ENCODE results near the gene CATSPERB. TPM values are rescaled to one million over a fixed set of nuclear protein-coding genes. Genes with fewer than 3 reads are reported as not detected.

The CATSPERB gene, protein sequence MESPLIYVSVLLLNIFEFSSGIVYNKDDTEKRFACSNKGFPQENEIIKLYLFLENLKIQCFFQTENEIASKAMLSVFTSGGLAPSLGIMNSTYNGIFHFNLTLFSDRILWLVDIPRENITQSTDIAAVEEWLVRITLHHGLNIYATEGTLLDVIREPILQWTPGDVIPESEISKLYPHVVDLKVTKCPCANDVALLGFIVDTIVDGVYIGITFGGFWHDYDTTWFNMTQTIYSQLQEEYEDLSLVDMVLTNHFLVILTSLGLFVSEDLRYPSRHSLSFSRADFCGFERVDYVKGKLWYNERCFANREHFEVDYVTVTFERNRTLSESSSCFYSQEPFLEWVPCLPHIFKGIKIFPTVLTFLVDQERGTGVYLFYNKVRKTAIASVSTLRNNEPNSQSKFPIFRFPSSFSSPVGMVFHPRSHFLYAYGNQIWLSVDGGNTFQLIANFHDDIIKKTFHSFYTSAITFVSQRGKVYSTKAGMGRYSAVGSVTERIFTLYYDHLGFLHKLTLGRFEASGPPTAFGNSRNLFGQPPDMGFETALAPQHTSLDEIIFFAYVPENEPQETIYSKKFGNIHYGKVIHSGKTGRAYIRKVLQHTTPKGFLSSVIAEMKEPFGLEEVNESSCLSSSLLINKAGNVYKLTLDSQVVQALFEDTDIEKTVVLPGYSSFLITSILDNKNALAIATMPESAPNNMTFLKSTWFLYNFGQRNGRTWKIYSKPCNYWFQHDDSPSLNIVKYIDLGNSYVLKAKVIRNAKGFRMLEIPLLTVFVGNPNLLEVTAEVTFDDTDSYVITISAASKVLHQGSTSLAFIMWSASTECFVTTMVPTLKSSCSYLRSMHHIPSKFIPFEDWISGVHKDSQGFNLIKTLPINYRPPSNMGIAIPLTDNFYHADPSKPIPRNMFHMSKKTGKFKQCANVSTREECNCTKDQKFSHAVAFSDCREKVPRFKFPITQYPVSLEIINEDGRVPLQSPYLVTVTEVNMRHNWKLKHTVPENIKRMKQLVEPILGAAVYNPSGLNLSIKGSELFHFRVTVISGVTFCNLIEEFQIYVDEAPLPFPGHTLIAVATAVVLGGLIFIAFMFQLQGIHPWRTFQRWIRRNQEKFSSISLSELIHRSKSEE
- total RNA-seq (1 to 10 TPM; 2.5 to 6.2 (median 4.0) TPM), total RNA-seq (0.41 to 11.1 (median 3.7) reads per million in 29 experiments)
- total RNA-seq (2013), result 9.1 TPM

DNA sequence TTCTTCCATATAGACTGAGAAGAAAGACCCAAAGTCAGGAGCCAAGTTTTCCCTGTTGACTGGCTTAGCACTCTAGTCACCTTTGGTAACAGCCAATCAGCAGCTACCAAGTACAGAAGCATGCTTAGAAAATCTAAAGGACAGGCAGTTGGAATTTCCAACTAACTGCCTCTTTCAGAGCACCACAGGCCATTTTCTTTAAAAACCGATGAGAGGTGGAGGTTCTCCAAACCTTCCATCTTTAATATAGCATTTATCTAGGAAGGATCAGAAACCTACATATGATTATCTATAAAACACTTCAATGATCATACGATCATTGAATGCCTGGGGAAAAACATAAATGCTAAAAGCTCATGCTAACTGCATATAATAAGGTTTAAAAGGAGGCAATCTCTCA is at the start of gene CATSPERB:
Gene CATSPERB, minus strand, starts transcription at position 101 of the 400 bp plus-strand sequence. CDS start 2,607 bp downstream, outside the sequence.
- peaks cover 0 to 2% (median 0%) of the 10 kb centered on the region in 3 donors for H3K4me1 Mint-ChIP-seq
- H3K4me3 ChIP-seq (ENCODE audit: control insufficient read depth in 1 of 2, extremely low read depth in 1 of 2, low read length in 1 of 2), result no peak within 1 kb of the TSS
- no peaks in the 10 kb centered on the region for H3K36me3 ChIP-seq (ENCODE audit: control insufficient read depth in 2 of 2, extremely low read depth in 1 of 2, insufficient read depth in 1 of 2, low read length in 1 of 2)
- CTCF ChIA-PET, result no interaction called here
- no peak for DNase-seq
- no peaks in the 10 kb centered on the region for H3K9me3 Mint-ChIP-seq
- ATAC-seq (replicated peaks in 1 of 4), result no peak
- H3K27me3 Mint-ChIP-seq, result peaks cover 0 to 3% of the 10 kb centered on the region in 2 donors
- H3K9me3 ChIP-seq, result no peaks in the 10 kb centered on the region
- H3K4me3 Mint-ChIP-seq, result no peak within 1 kb of the TSS
- H3K27me3 ChIP-seq (replicated peaks in 1 of 2; ENCODE audit: control insufficient read depth in 2 of 2, extremely low read depth in 1 of 2, insufficient read depth in 2 of 2, low read length in 1 of 2), result no peaks in the 10 kb centered on the region
- H3K4me1 ChIP-seq (ENCODE audit: control insufficient read depth in 1 of 2, extremely low read depth in 1 of 2, insufficient read depth in 2 of 2, low read length in 2 of 2), result no peaks in the 10 kb centered on the region
- no CpG with 5 or more reads among the region's 2 CpGs for WGBS (ENCODE audit: insufficient coverage)
- no peak within 1 kb of the TSS for H3K27ac Mint-ChIP-seq
- no peak within 1 kb of the TSS for H3K27ac ChIP-seq (ENCODE audit: low read length)
- peaks cover 11% of the 10 kb centered on the region for H3K36me3 Mint-ChIP-seq
- POLR2A ChIA-PET, result interaction anchor here in 1 of 2 donors (0.6 kb wide), 1 partner anchor 271 kb away, joined by 4 read pairs; no protein-coding TSS in a partner anchor

DNA sequence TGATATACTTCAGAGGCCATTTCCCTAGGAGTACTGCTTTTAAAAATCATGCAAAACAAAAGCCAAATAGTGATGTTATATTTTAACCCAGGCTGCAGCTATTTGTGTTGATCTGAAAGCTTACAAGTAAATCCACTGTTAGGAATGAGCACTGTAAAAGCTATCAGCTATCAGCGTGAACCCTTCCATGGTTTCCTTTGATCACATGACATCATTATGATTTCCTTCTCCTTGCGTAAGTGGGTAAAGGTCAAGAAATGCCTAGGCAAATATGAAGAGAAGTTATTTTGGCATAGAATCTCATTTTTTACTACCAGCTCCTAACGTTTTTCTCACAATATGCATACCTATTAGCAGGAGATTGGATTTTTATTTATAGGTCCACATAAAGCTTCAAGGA is 48.6 kb upstream of the CATSPERB start:
- no peak overlapping the region for H3K4me3 Mint-ChIP-seq
- Histone ChIP-seq H3K36me3 (ENCODE audit: control insufficient read depth in 2 of 2, extremely low read depth in 1 of 2, insufficient read depth in 1 of 2, low read length in 1 of 2) (peaks cover 0 to 67% of the 10 kb centered on the region in 2 donors), H3K27ac (ENCODE audit: low read length) (no peak overlapping the region), H3K9me3 (no peaks in the 10 kb centered on the region), H3K27me3 (replicated peaks in 1 of 2; ENCODE audit: control insufficient read depth in 2 of 2, extremely low read depth in 1 of 2, insufficient read depth in 2 of 2, low read length in 1 of 2) (no peaks in the 10 kb centered on the region), H3K4me3 (ENCODE audit: control insufficient read depth in 1 of 2, extremely low read depth in 1 of 2, low read length in 1 of 2) (no peak overlapping the region), H3K4me1 (ENCODE audit: control insufficient read depth in 1 of 2, extremely low read depth in 1 of 2, insufficient read depth in 2 of 2, low read length in 2 of 2) (no peaks in the 10 kb centered on the region)
- DNase-seq, result no peak
- ATAC-seq (replicated peaks in 1 of 4), result no peak
- WGBS (ENCODE audit: insufficient coverage), result no CpG with 5 or more reads among the region's 3 CpGs
- peak overlapping the region in 1 of 2 donors; percentile 11 for H3K27ac Mint-ChIP-seq
- no peaks in the 10 kb centered on the region for H3K27me3 Mint-ChIP-seq
- H3K36me3 Mint-ChIP-seq, result peaks cover 35% of the 10 kb centered on the region
- POLR2A ChIA-PET, result interaction anchor here in 1 of 2 donors (0.5 to 0.7 kb wide), 3 partner anchors 119 to 400 kb away, joined by 3 to 4 read pairs (median 3); no protein-coding TSS in a partner anchor
- H3K9me3 Mint-ChIP-seq, result no peaks in the 10 kb centered on the region
- H3K4me1 Mint-ChIP-seq, result peaks cover 5 to 10% (median 8%) of the 10 kb centered on the region in 3 donors
- CTCF ChIA-PET, result interaction anchor here in 1 of 2 donors (0.6 to 1.1 kb wide), 2 partner anchors 96 to 131 kb away, joined by 3 to 5 read pairs; no protein-coding TSS in a partner anchor

DNA sequence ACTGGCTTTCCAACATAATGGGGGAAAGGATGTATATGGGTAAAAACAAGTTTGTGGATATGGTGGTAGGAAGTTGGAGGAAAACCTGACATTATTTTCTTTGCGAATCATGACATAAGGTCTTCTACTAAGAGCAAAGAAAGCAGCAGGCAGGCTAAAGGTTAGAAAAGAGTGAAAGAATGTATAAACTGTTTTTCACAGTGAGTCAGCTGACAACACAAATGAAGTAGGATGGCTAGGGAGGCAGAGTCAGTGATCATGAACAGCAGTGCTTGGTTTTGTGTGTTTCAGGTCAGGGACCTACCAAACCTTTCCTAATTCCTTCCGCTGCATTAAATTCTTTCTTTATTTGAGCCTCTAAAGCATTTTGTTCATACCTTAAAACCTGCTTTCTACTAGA is 46.3 kb upstream of the CATSPERB start:
- Histone ChIP-seq H3K27ac (ENCODE audit: low read length) (no peak overlapping the region), H3K36me3 (ENCODE audit: control insufficient read depth in 2 of 2, extremely low read depth in 1 of 2, insufficient read depth in 1 of 2, low read length in 1 of 2) (peaks cover 0 to 62% of the 10 kb centered on the region in 2 donors), H3K9me3 (no peaks in the 10 kb centered on the region), H3K4me3 (ENCODE audit: control insufficient read depth in 1 of 2, extremely low read depth in 1 of 2, low read length in 1 of 2) (no peak overlapping the region), H3K27me3 (replicated peaks in 1 of 2; ENCODE audit: control insufficient read depth in 2 of 2, extremely low read depth in 1 of 2, insufficient read depth in 2 of 2, low read length in 1 of 2) (no peaks in the 10 kb centered on the region), H3K4me1 (ENCODE audit: control insufficient read depth in 1 of 2, extremely low read depth in 1 of 2, insufficient read depth in 2 of 2, low read length in 2 of 2) (no peaks in the 10 kb centered on the region)
- H3K27me3 Mint-ChIP-seq, result no peaks in the 10 kb centered on the region
- ChIA-PET POLR2A (no interaction called here), CTCF (no interaction called here)
- peak overlapping the region; percentile 39 to 61 for H3K27ac Mint-ChIP-seq
- no peaks in the 10 kb centered on the region for H3K9me3 Mint-ChIP-seq
- H3K36me3 Mint-ChIP-seq, result peaks cover 29% of the 10 kb centered on the region
- no peak overlapping the region for H3K4me3 Mint-ChIP-seq
- peaks cover 17 to 27% (median 26%) of the 10 kb centered on the region in 3 donors for H3K4me1 Mint-ChIP-seq
- whole genome bisulfite sequencing (ENCODE audit: insufficient coverage), result 80% methylated on average over 1 of the region's 2 CpGs
- no peak for ATAC-seq (replicated peaks in 1 of 4)
- DNase-seq, result no peak

DNA sequence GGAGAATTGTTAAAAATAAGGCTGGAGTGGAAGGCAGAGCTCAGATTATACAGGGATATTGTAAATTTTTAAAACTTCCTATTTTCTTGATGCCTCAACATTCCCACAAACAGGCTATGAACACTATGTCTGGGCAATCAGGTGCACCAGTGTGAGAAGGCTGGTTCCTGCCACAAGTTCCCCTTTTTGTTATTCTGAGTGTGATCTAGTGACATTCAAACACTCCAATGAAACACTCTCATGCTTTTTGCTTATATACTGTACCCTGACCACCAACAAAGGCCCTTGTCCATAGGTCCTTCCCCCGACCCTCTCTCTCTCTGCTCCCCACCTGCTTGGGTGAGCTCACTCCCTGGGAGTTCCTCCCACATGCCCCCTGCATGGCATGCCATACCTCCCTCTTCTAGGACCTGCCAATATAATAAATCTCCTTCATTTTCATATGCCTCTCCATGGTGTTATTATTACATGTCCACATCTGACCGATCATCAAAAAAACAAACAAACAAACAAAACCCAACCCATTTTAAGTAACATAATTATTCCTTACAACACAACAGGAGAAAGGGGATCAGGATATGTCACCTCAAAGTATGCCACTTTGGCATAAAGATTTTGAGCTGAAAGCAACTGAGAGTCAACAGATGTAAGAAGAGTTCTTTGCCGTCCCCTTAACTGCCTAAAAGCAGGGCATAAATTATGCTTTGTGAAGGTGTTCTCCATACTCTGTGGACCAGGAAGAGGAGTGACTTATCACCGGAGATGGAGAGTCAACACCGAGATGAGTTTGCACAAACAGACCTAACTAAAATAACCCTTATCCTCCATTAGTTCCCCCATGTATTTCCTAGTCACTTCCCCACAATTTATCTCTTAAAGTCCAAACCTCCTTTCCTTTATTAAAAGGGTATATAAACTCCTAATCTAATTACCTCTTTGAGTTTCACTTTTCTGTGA is 42.5 kb upstream of the CATSPERB start:
- Histone ChIP-seq H3K9me3 (no peaks in the 10 kb centered on the region), H3K4me1 (ENCODE audit: control insufficient read depth in 1 of 2, extremely low read depth in 1 of 2, insufficient read depth in 2 of 2, low read length in 2 of 2) (no peaks in the 10 kb centered on the region), H3K27ac (ENCODE audit: low read length) (no peak overlapping the region), H3K27me3 (replicated peaks in 1 of 2; ENCODE audit: control insufficient read depth in 2 of 2, extremely low read depth in 1 of 2, insufficient read depth in 2 of 2, low read length in 1 of 2) (no peaks in the 10 kb centered on the region), H3K4me3 (ENCODE audit: control insufficient read depth in 1 of 2, extremely low read depth in 1 of 2, low read length in 1 of 2) (no peak overlapping the region), H3K36me3 (ENCODE audit: control insufficient read depth in 2 of 2, extremely low read depth in 1 of 2, insufficient read depth in 1 of 2, low read length in 1 of 2) (peaks cover 0 to 41% of the 10 kb centered on the region in 2 donors)
- H3K27ac Mint-ChIP-seq, result peak overlapping the region; percentile 17 to 59
- 88% methylated on average over 1 of the region's 5 CpGs for WGBS (ENCODE audit: insufficient coverage)
- ATAC-seq (replicated peaks in 1 of 4), result peak in 1 of 4 experiments; percentile 12
- H3K4me1 Mint-ChIP-seq, result peaks cover 17 to 27% (median 26%) of the 10 kb centered on the region in 3 donors
- CTCF ChIA-PET, result interaction anchor here in 1 of 2 donors (0.5 kb wide), 1 partner anchor 243 kb away, joined by 3 read pairs; no protein-coding TSS in a partner anchor
- DNase-seq, result no peak
- POLR2A ChIA-PET, result interaction anchor here in 1 of 2 donors (0.7 kb wide), 1 partner anchor 44 kb away, joined by 3 read pairs; no protein-coding TSS in a partner anchor
- H3K4me3 Mint-ChIP-seq, result no peak overlapping the region
- H3K9me3 Mint-ChIP-seq, result no peaks in the 10 kb centered on the region
- no peaks in the 10 kb centered on the region for H3K27me3 Mint-ChIP-seq
- H3K36me3 Mint-ChIP-seq, result peaks cover 25% of the 10 kb centered on the region

DNA sequence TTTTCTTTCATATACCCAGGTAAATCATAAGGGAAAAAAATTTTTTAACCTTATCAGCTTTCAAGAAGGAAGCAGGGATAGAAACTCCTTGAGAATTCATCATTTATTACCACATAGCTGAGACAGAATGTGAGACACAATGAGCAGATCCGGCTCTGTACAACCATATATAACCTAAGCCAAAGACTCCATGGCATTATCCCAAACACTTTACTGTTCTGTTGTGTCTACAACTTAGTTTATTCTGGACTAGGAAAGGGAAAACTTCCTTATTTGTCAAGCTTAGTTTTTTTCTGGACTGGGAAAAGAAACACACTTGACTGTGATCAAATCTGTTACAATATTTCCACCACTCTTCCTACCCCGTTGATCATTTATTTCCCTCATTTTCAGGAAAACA is 38.3 kb upstream of the CATSPERB start:
- no peaks in the 10 kb centered on the region for H3K27me3 Mint-ChIP-seq
- Histone ChIP-seq H3K4me1 (ENCODE audit: control insufficient read depth in 1 of 2, extremely low read depth in 1 of 2, insufficient read depth in 2 of 2, low read length in 2 of 2) (no peaks in the 10 kb centered on the region), H3K27ac (ENCODE audit: low read length) (no peak overlapping the region), H3K9me3 (no peaks in the 10 kb centered on the region), H3K36me3 (ENCODE audit: control insufficient read depth in 2 of 2, extremely low read depth in 1 of 2, insufficient read depth in 1 of 2, low read length in 1 of 2) (peaks cover 0 to 9% of the 10 kb centered on the region in 2 donors), H3K4me3 (ENCODE audit: control insufficient read depth in 1 of 2, extremely low read depth in 1 of 2, low read length in 1 of 2) (no peak overlapping the region), H3K27me3 (replicated peaks in 1 of 2; ENCODE audit: control insufficient read depth in 2 of 2, extremely low read depth in 1 of 2, insufficient read depth in 2 of 2, low read length in 1 of 2) (no peaks in the 10 kb centered on the region)
- H3K4me1 Mint-ChIP-seq, result peaks cover 11 to 21% (median 15%) of the 10 kb centered on the region in 3 donors
- no peak overlapping the region for H3K27ac Mint-ChIP-seq
- ATAC-seq (replicated peaks in 1 of 4) (no peak), DNase-seq (no peak)
- no CpG with 5 or more reads among the region's 2 CpGs for WGBS (ENCODE audit: insufficient coverage)
- peaks cover 0 to 1% (median under 1%) of the 10 kb centered on the region in 3 donors for H3K9me3 Mint-ChIP-seq
- no peak overlapping the region for H3K4me3 Mint-ChIP-seq
- CTCF ChIA-PET, result no interaction called here
- POLR2A ChIA-PET, result no interaction called here
- H3K36me3 Mint-ChIP-seq, result peaks cover 19% of the 10 kb centered on the region

Data from T-cell (primary cell).